H1 (cell line): ENCODE data around the gene BOLA3. TPM values are rescaled to one million over a fixed set of nuclear protein-coding genes. Genes with fewer than 3 reads are reported as not detected.

ENCODE experiments used
- CTCF ChIA-PET: fragments of 300-600 bp; sonication (Branson Sonifier 250); formaldehyde crosslinking; loops from one replicate; lab custom pipeline; 2021; ENCODE audit not compliant: partially characterized antibody; lab: Charles Lee
- POLR2A ChIA-PET: fragments of 300-600 bp; sonication (Branson Sonifier 250); formaldehyde crosslinking; loops from one replicate; lab custom pipeline; 2021; ENCODE audit warnings: inconsistent platforms; ENCODE audit not compliant: partially characterized antibody; lab: Charles Lee
- DNase-seq, 2 experiments: peaks; one replicate each; pipeline versions ENCODE4 v3.0.0 to v3.0.0-alpha.2; 2010 to 2022; ENCODE audit warnings: low spot score in 2 of 2, low read depth in 1 of 2, mixed read lengths in 1 of 2
- FAIRE-seq: peaks from 2 replicates; lab custom pipeline; 2011; peaks lifted over from hg19 to GRCh38; lab: Jason Lieb, UNC
- H2AFZ ChIP-seq: 2 replicates; pipeline ENCODE4 v1.8.1; 2012; ENCODE audit warnings: low read length, inconsistent platforms
- H2AK5ac ChIP-seq: 2 replicates; pipeline ENCODE4 v1.6.1; 2013; ENCODE audit warnings: low read depth, low read length
- H2BK120ac ChIP-seq: replicated peaks from 2 replicates; pipeline ENCODE3; 2013; ENCODE audit warnings: low read depth, low read length, inconsistent platforms
- H2BK12ac ChIP-seq: 2 replicates; pipeline ENCODE4 v1.6.1; 2013; ENCODE audit warnings: low read depth, low read length
- H2BK15ac ChIP-seq: 2 replicates; pipeline ENCODE4 v1.6.1; 2013; ENCODE audit warnings: low read length
- H2BK20ac ChIP-seq: 2 replicates; pipeline ENCODE4 v1.6.1; 2013; ENCODE audit warnings: low read length
- H2BK5ac ChIP-seq: 2 replicates; pipeline ENCODE4 v1.6.1; 2013; ENCODE audit warnings: low read depth, low read length
- H3K14ac ChIP-seq: 2 replicates; pipeline ENCODE4 v1.6.1; 2013; ENCODE audit warnings: inconsistent platforms; ENCODE audit not compliant: insufficient read length
- H3K18ac ChIP-seq: 2 replicates; pipeline ENCODE4 v1.6.1; 2013; ENCODE audit warnings: low read length; ENCODE audit errors: extremely low read depth
- H3K23ac ChIP-seq: 2 replicates; pipeline ENCODE4 v1.6.1; 2013; ENCODE audit warnings: inconsistent platforms; ENCODE audit not compliant: insufficient read length
- H3K23me2 ChIP-seq: 2 replicates; pipeline ENCODE4 v1.6.1; 2013; ENCODE audit warnings: low read depth, low read length
- H3K27ac ChIP-seq: 2 replicates; pipeline ENCODE4 v1.6.1; 2011; ENCODE audit warnings: low read depth, low read length, inconsistent platforms
- H3K27me3 ChIP-seq, 4 experiments: replicated peaks in 1 of 4; 1 replicate in 1 of 4; 2 replicates in 3 of 4; pipeline versions ENCODE4 v1.6.1 to v1.8.1; 2011 to 2013; ENCODE audit warnings: low read length in 3 of 4, mild to moderate bottlenecking in 3 of 4, inconsistent platforms in 2 of 4, mixed read lengths in 2 of 4, moderate library complexity in 1 of 4; ENCODE audit not compliant: control insufficient read depth in 3 of 4, insufficient read depth in 3 of 4; ENCODE audit errors: extremely low read depth in 1 of 4
- H3K36me3 ChIP-seq, 4 experiments: 2 replicates each; pipeline versions ENCODE4 v1.6.1 to v1.8.1; 2011 to 2013; ENCODE audit warnings: mild to moderate bottlenecking in 4 of 4, low read length in 3 of 4, moderate library complexity in 2 of 4, control low read depth in 1 of 4, inconsistent platforms in 1 of 4; ENCODE audit not compliant: insufficient read depth in 4 of 4, control insufficient read depth in 2 of 4
- H3K4ac ChIP-seq: replicated peaks from 2 replicates; pipeline ENCODE3; 2013; ENCODE audit warnings: low read length, low read depth, mixed read lengths, inconsistent platforms; ENCODE audit not compliant: insufficient read length
- H3K4me1 ChIP-seq, 4 experiments: replicated peaks in 1 of 4; 1 replicate in 1 of 4; 2 replicates in 3 of 4; pipeline versions ENCODE4 v1.6.1 to v1.8.1; 2011 to 2013; ENCODE audit warnings: low read length in 3 of 4, inconsistent platforms in 2 of 4, mixed read lengths in 1 of 4; ENCODE audit not compliant: insufficient read depth in 4 of 4, control insufficient read depth in 3 of 4
- H3K4me2 ChIP-seq, 2 experiments: 2 replicates each; pipeline versions ENCODE4 v1.6.1 to v1.8.1; 2011 to 2013; ENCODE audit warnings: low read depth in 2 of 2, low read length in 2 of 2, control low read depth in 1 of 2, inconsistent platforms in 1 of 2, mild to moderate bottlenecking in 1 of 2; ENCODE audit not compliant: insufficient read depth in 1 of 2
- H3K4me3 ChIP-seq, 4 experiments: fragments of 200-600, 300-600 bp in 1 of 4; sonication (generic), shearing (Covaris generic), sonication (Bioruptor Twin) in 1 of 4; 2 replicates each; pipeline versions ENCODE4 v1.5.1 to v1.8.1; 2011 to 2016; ENCODE audit warnings: low read length in 4 of 4, low read depth in 3 of 4, control low read depth in 2 of 4, inconsistent platforms in 2 of 4, mild to moderate bottlenecking in 2 of 4, mixed read lengths in 1 of 4, moderate library complexity in 1 of 4; ENCODE audit not compliant: insufficient read depth in 2 of 4; ENCODE audit errors: extremely low read depth in 1 of 4
- H3K56ac ChIP-seq: replicated peaks from 2 replicates; pipeline ENCODE3; 2013; ENCODE audit warnings: low read depth, mild to moderate bottlenecking, mixed read lengths, low read length, inconsistent platforms; ENCODE audit not compliant: insufficient read length
- H3K79me1 ChIP-seq: 2 replicates; pipeline ENCODE4 v1.6.1; 2013; ENCODE audit warnings: low read depth, low read length, control low read depth
- H3K79me2 ChIP-seq, 2 experiments: 2 replicates each; pipeline versions ENCODE4 v1.6.1 to v1.8.1; 2012 to 2013; ENCODE audit warnings: low read length in 2 of 2, mild to moderate bottlenecking in 2 of 2, inconsistent platforms in 1 of 2; ENCODE audit not compliant: insufficient read depth in 2 of 2, control insufficient read depth in 1 of 2
- H3K9ac ChIP-seq, 4 experiments: replicated peaks in 1 of 4; 1 replicate in 1 of 4; 2 replicates in 3 of 4; pipeline versions ENCODE4 v1.6.1 to v1.8.1; 2011 to 2013; ENCODE audit warnings: low read depth in 3 of 4, low read length in 3 of 4, control low read depth in 2 of 4, mild to moderate bottlenecking in 2 of 4, moderate library complexity in 2 of 4, inconsistent platforms in 1 of 4; ENCODE audit errors: extremely low read depth in 1 of 4
- H3K9me3 ChIP-seq, 2 experiments: 2 replicates each; pipeline versions ENCODE4 v1.6.1 to v1.8.1; 2012 to 2013; ENCODE audit warnings: mild to moderate bottlenecking in 2 of 2, moderate library complexity in 2 of 2, control low read depth in 1 of 2, inconsistent platforms in 1 of 2, low read depth in 1 of 2, low read length in 1 of 2, mixed read lengths in 1 of 2; ENCODE audit not compliant: insufficient read depth in 2 of 2
- H4K20me1 ChIP-seq, 2 experiments: replicated peaks in 1 of 2; 2 replicates each; pipeline versions ENCODE3 to v1.8.1; 2011 to 2013; ENCODE audit warnings: inconsistent platforms in 2 of 2, low read length in 2 of 2, mild to moderate bottlenecking in 1 of 2; ENCODE audit not compliant: insufficient read depth in 2 of 2, control insufficient read depth in 1 of 2
- H4K5ac ChIP-seq: 2 replicates; pipeline ENCODE4 v1.6.1; 2013; ENCODE audit warnings: low read length, low read depth, mixed read lengths, inconsistent platforms; ENCODE audit not compliant: insufficient read length
- H4K8ac ChIP-seq: 2 replicates; pipeline ENCODE4 v1.8.0; 2013; ENCODE audit warnings: mild to moderate bottlenecking, moderate library complexity, low read length, inconsistent platforms; ENCODE audit not compliant: insufficient read depth; ENCODE audit errors: extremely low read depth
- H4K91ac ChIP-seq: replicated peaks from 2 replicates; pipeline ENCODE3; 2013; ENCODE audit warnings: low read length, mixed read lengths, inconsistent platforms; ENCODE audit not compliant: insufficient read length
- ASH2L ChIP-seq: fragments of 200-600, 300-600 bp; sonication (generic); IDR thresholded peaks from one replicate; pipeline ENCODE4 v1.7.1; 2017; ENCODE audit warnings: low read length
- JUND ChIP-seq: IDR thresholded peaks from 2 replicates; pipeline ENCODE4 v1.6.1; 2011; ENCODE audit warnings: mild to moderate bottlenecking, improper control_type of control experiment, low read length
- KDM1A ChIP-seq: fragments of 200-600, 300-600 bp; sonication (generic); IDR thresholded peaks from 2 replicates; pipeline ENCODE4 v1.7.1; 2016; ENCODE audit warnings: mild to moderate bottlenecking, low read length, borderline replicate concordance
- KDM4A ChIP-seq: IDR thresholded peaks from one replicate; pipeline ENCODE4 v1.7.1; 2012; ENCODE audit warnings: low read depth, mild to moderate bottlenecking, moderate library complexity, low read length, inconsistent platforms; ENCODE audit not compliant: severe bottlenecking
- NANOG ChIP-seq: IDR thresholded peaks from 2 replicates; pipeline ENCODE4 v1.6.1; 2011; ENCODE audit warnings: low read length, low read depth, mild to moderate bottlenecking, inconsistent platforms; ENCODE audit not compliant: insufficient read depth, poor library complexity, severe bottlenecking
- PHF8 ChIP-seq: fragments of 200-600 bp; sonication (generic); conservative IDR thresholded peaks from 2 replicates; pipeline ENCODE4 v1.7.1; 2012; ENCODE audit warnings: low read depth, mild to moderate bottlenecking, inconsistent platforms, low read length, moderate library complexity
- POU5F1 ChIP-seq: IDR thresholded peaks from 2 replicates; pipeline ENCODE4 v1.6.1; 2011; ENCODE audit warnings: low read depth, mild to moderate bottlenecking, low read length, moderate library complexity
- RAD21 ChIP-seq, 2 experiments: IDR thresholded peaks in 1 of 2; conservative IDR thresholded peaks in 1 of 2; 2 replicates each; pipeline ENCODE4 v1.6.1; 2011; ENCODE audit warnings: low read depth in 2 of 2, low read length in 2 of 2, improper control_type of control experiment in 1 of 2, inconsistent platforms in 1 of 2, mild to moderate bottlenecking in 1 of 2, moderate library complexity in 1 of 2
- RNF2 ChIP-seq: fragments of 200-900, 300-1000 bp; sonication (generic); IDR thresholded peaks from 2 replicates; pipeline ENCODE4 v1.7.1; 2016; ENCODE audit warnings: borderline replicate concordance, low read depth, mild to moderate bottlenecking, antibody characterized with exemption, low read length; ENCODE audit not compliant: poor library complexity, severe bottlenecking; ENCODE audit errors: missing control alignments
- SIN3A ChIP-seq, 2 experiments: IDR thresholded peaks in 1 of 2; conservative IDR thresholded peaks in 1 of 2; 2 replicates each; pipeline ENCODE4 v1.6.1; 2011 to 2012; ENCODE audit warnings: low read length in 2 of 2, improper control_type of control experiment in 1 of 2, low read depth in 1 of 2, mild to moderate bottlenecking in 1 of 2
- WGBS, 2 experiments: shearing (Covaris generic) in 1 of 2; methylation state at CpG; one replicate each; pipeline versions ENCODE4 v1.1.6 to v1.1.7; 2013 to 2015; ENCODE audit warnings: low lambda C conversion rate in 2 of 2, mixed read lengths in 2 of 2, inconsistent platforms in 1 of 2, low coverage in 1 of 2, missing lambda C conversion rate in 1 of 2; ENCODE audit not compliant: insufficient replicate concordance in 2 of 2, insufficient coverage in 1 of 2, insufficient read length in 1 of 2; ENCODE audit errors: extremely low coverage in 1 of 2, missing lambda C conversion rate in 1 of 2; 5-methylcytosine and 5-hydroxymethylcytosine counted together
- polyA plus RNA-seq, 7 experiments: library from polyadenylated mRNA; depleted of rRNA in 3 of 7; stranded (reverse) in 5 of 7; unstranded in 2 of 7; fragments of >200 nt in 5 of 7; fragments of 200-250 nt in 2 of 7; gene quantifications; 1 replicate in 5 of 7; 2 replicates in 1 of 7; 4 replicates in 1 of 7; pipeline versions ENCODE4 v1.2.1 to v1.2.3, GENCODE V29; 2011 to 2013; ENCODE audit warnings: missing spikeins in 2 of 7, mixed read lengths in 2 of 7
- total RNA-seq: library from RNA; stranded (reverse); fragmentation: NEBNext Ultra II Directional; extraction: Animal tissue kit (Norgen Biotek cat#: 25700); gene quantifications from 2 replicates; pipeline ENCODE4 v1.2.1, GENCODE V29; 2021

BOLA3 gene
- total and polyA plus RNA-seq, 2 of the 8 experiments (the other 6 are each of a cell fraction or from before 2014, with no cell fraction given), result 46.1 to 67.3 TPM

DNA sequence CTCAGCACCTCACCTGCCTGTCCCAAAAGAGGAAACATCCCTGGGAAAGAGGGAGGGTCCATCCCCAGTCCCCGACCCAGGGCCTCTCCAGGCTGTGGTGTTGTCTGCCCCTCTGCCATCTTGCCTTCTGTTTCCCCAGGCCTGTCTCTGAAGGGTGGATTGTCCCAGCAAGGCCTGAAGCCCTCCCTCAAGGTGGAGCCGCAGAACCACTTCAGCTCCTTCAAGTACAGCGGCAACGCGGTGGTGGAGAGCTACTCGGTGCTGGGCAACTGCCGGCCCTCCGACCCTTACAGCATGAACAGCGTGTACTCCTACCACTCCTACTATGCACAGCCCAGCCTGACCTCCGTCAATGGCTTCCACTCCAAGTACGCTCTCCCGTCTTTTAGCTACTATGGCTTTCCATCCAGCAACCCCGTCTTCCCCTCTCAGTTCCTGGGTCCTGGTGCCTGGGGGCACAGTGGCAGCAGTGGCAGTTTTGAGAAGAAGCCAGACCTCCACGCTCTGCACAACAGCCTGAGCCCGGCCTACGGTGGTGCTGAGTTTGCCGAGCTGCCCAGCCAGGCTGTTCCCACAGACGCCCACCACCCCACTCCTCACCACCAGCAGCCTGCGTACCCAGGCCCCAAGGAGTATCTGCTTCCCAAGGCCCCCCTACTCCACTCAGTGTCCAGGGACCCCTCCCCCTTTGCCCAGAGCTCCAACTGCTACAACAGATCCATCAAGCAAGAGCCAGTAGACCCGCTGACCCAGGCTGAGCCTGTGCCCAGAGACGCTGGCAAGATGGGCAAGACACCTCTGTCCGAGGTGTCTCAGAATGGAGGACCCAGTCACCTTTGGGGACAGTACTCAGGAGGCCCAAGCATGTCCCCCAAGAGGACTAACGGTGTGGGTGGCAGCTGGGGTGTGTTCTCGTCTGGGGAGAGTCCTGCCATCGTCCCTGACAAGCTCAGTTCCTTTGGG is 47.2 kb downstream of the BOLA3 start:
- Histone ChIP-seq H4K20me1 (peaks cover 0 to 3% of the 10 kb centered on the region in 2 experiments), H2AFZ (no peak overlapping the region), H3K56ac (no peak overlapping the region), H3K9ac (no peak overlapping the region), H3K4me3 (no peak overlapping the region), H3K14ac (no peak overlapping the region), H4K8ac (no peak overlapping the region), H3K79me2 (no peaks in the 10 kb centered on the region), H2BK12ac (no peak overlapping the region), H2BK5ac (no peak overlapping the region), H2BK15ac (no peak overlapping the region), H3K23ac (no peak overlapping the region), H2BK120ac (no peak overlapping the region), H3K18ac (no peak overlapping the region), H3K4me2 (no peak overlapping the region), H4K5ac (no peak overlapping the region), H3K27me3 (no peaks in the 10 kb centered on the region), H3K4ac (no peak overlapping the region), H4K91ac (no peak overlapping the region), H3K23me2 (no peaks in the 10 kb centered on the region; the same call in 1 of the 2 replicates), H3K79me1 (no peaks in the 10 kb centered on the region), H3K36me3 (peaks cover 9 to 28% (median 26%) of the 10 kb centered on the region in 4 experiments; a peak in 7 of 8 replicates), H2AK5ac (no peak overlapping the region), H3K27ac (no peak overlapping the region), H3K4me1 (no peaks in the 10 kb centered on the region), H2BK20ac (no peak overlapping the region), H3K9me3 (no peaks in the 10 kb centered on the region)
- FAIRE-seq (no peak), DNase-seq (no peak)
- CTCF ChIA-PET, result interaction anchor here (0.6 to 2.0 kb wide), 6 partner anchors 19 to 277 kb away, joined by 3 to 10 read pairs (median 4); no protein-coding TSS in a partner anchor
- 93% methylated on average over 25 of the region's 25 CpGs; no CpG with 5 or more reads in 1 of the 2 experiments for WGBS, 2 experiments
- POLR2A ChIA-PET, result interaction anchor here (1.2 to 1.8 kb wide), 2 partner anchors 9 to 46 kb away, joined by 3 to 7 read pairs; no protein-coding TSS in a partner anchor
- TF ChIP-seq RAD21 (IDR thresholded peaks at IDR 0.05 in 1 of 2, conservative IDR thresholded peaks at IDR 0.05 in 1 of 2; ENCODE audit: low read depth in 2 of 2, low read length in 2 of 2), result no peak
- no peak for TF ChIP-seq KDM4A
- TF ChIP-seq PHF8, result no peak
- TF ChIP-seq SIN3A (conservative IDR thresholded peaks at IDR 0.05 in 1 of 2, IDR thresholded peaks at IDR 0.05 in 1 of 2; ENCODE audit: low read depth in 1 of 2, low read length in 2 of 2), result no peak
- no peak for TF ChIP-seq JUND
- no peak for TF ChIP-seq RNF2
- TF ChIP-seq POU5F1, result no peak
- TF ChIP-seq KDM1A, result no peak
- no peak for TF ChIP-seq ASH2L
- no peak for TF ChIP-seq NANOG
